ENCODE measurements around the gene SOX5. TPM values are rescaled to one million over a fixed set of nuclear protein-coding genes. Genes with fewer than 3 reads are reported as not detected.

The SOX5 gene
- polyA plus RNA-seq, 1 experiment = 6.7 TPM

GRCh38 chr12:23552417-23552816 is 397.1 kb downstream of the SOX5 start:
- no peak overlapping the region for H3K4me3 ChIP-seq (ENCODE audit: low read depth, low read length)
- H3K27me3 ChIP-seq (ENCODE audit: control insufficient read depth, insufficient read depth, low read length) = no peaks in the 10 kb centered on the region
- no peak for DNase-seq (ENCODE audit: low read depth, low spot score)
- ChIA-PET CTCF (no interaction called here), POLR2A (no interaction called here)
- no peak for TF ChIP-seq CTCF (IDR thresholded peaks at IDR 0.05; ENCODE audit: low read depth, low read length)
- no peak overlapping the region for H3K27ac ChIP-seq (ENCODE audit: low read depth, low read length)
- H3K9me3 ChIP-seq (ENCODE audit: control insufficient read depth, insufficient read depth, low read length) = no peaks in the 10 kb centered on the region

GRCh38 chr12:23550753-23551152 is 398.7 kb downstream of the SOX5 start:
- no peaks in the 10 kb centered on the region for H3K27me3 ChIP-seq (ENCODE audit: control insufficient read depth, insufficient read depth, low read length)
- ChIA-PET CTCF (no interaction called here), POLR2A (no interaction called here)
- no peak for DNase-seq (ENCODE audit: low read depth, low spot score)
- no peak for TF ChIP-seq CTCF (IDR thresholded peaks at IDR 0.05; ENCODE audit: low read depth, low read length)
- H3K4me3 ChIP-seq (ENCODE audit: low read depth, low read length) = no peak overlapping the region
- H3K27ac ChIP-seq (ENCODE audit: low read depth, low read length) = no peak overlapping the region
- no peaks in the 10 kb centered on the region for H3K9me3 ChIP-seq (ENCODE audit: control insufficient read depth, insufficient read depth, low read length)

- ChIA-PET POLR2A (no interaction called here), CTCF (interaction anchor here (0.5 kb wide), 1 partner anchor 478 kb away, joined by 3 read pairs; no protein-coding TSS in a partner anchor)
- Histone ChIP-seq H3K27me3 (ENCODE audit: control insufficient read depth, insufficient read depth, low read length) (no peaks in the 10 kb centered on the region), H3K27ac (ENCODE audit: low read depth, low read length) (no peak overlapping the region), H3K9me3 (ENCODE audit: control insufficient read depth, insufficient read depth, low read length) (no peaks in the 10 kb centered on the region), H3K4me3 (ENCODE audit: low read depth, low read length) (no peak overlapping the region)
- DNase-seq (ENCODE audit: low read depth, low spot score) = no peak
- TF ChIP-seq CTCF (IDR thresholded peaks at IDR 0.05; ENCODE audit: low read depth, low read length) = no peak
Observed at GRCh38 chr12:23548742-23549141, 400.7 kb downstream of the SOX5 start.

- CTCF ChIA-PET = no interaction called here
- Histone ChIP-seq H3K4me3 (ENCODE audit: low read depth, low read length) (no peak overlapping the region), H3K27me3 (ENCODE audit: control insufficient read depth, insufficient read depth, low read length) (no peaks in the 10 kb centered on the region), H3K27ac (ENCODE audit: low read depth, low read length) (no peak overlapping the region), H3K9me3 (ENCODE audit: control insufficient read depth, insufficient read depth, low read length) (no peaks in the 10 kb centered on the region)
- POLR2A ChIA-PET = no interaction called here
- DNase-seq (ENCODE audit: low read depth, low spot score) = no peak
- TF ChIP-seq CTCF (IDR thresholded peaks at IDR 0.05; ENCODE audit: low read depth, low read length) = no peak
Observed at GRCh38 chr12:23546756-23547155, 402.7 kb downstream of the SOX5 start.

GRCh38 chr12:23543767-23544166 is 405.7 kb downstream of the SOX5 start:
- ChIA-PET POLR2A (no interaction called here), CTCF (no interaction called here)
- Histone ChIP-seq H3K27ac (ENCODE audit: low read depth, low read length) (no peak overlapping the region), H3K4me3 (ENCODE audit: low read depth, low read length) (no peak overlapping the region), H3K27me3 (ENCODE audit: control insufficient read depth, insufficient read depth, low read length) (no peaks in the 10 kb centered on the region), H3K9me3 (ENCODE audit: control insufficient read depth, insufficient read depth, low read length) (no peaks in the 10 kb centered on the region)
- no peak for DNase-seq (ENCODE audit: low read depth, low spot score)
- no peak for TF ChIP-seq CTCF (IDR thresholded peaks at IDR 0.05; ENCODE audit: low read depth, low read length)

Measured in AG04450 (cell line).